Measurements from ENCODE around the gene CSF1R.

- no peak for TF ChIP-seq CTCF (IDR thresholded peaks at IDR 0.05; ENCODE audit: low read length)
- no peak for TF ChIP-seq EZH2 (IDR thresholded peaks at IDR 0.05; ENCODE audit: borderline replicate concordance, low read length)
Observed at GRCh38 chr5:150036513-150036912, 49.8 kb downstream of the CSF1R start.
